Epithelial cell of proximal tubule (primary cell): Measurements from ENCODE around the gene STX12. TPM values are rescaled to one million over a fixed set of nuclear protein-coding genes. Genes with fewer than 3 reads are reported as not detected.

Experiments used
- DNase-seq: peaks from one replicate; pipeline ENCODE4 v3.0.0-alpha.2; 2011; ENCODE audit warnings: low read depth
- H3K4me3 ChIP-seq: 2 replicates; pipeline ENCODE4 v1.5.1; 2011; ENCODE audit warnings: low read depth, mild to moderate bottlenecking, low read length
- CTCF ChIP-seq: conservative IDR thresholded peaks from 2 replicates; pipeline ENCODE4 v1.5.1; 2012; ENCODE audit warnings: low read depth, mild to moderate bottlenecking, low read length
- total RNA-seq: library from RNA; depleted of rRNA; stranded (reverse); fragments of >200 nt; gene quantifications from 2 replicates; pipeline ENCODE4 v1.2.3, GENCODE V29; 2015

STX12 gene
- 21.7 and 31.5 TPM in 2 replicates for total RNA-seq

GRCh38 chr1:27772932-27773825, at the start of gene STX12:
TSS of gene STX12 (plus strand) at chr1:27773219. CDS start at chr1:27773308, 89 bp downstream.
- no peak for TF ChIP-seq CTCF

GRCh38 chr1:27724961-27725373, 48.1 kb upstream of the STX12 start:
- no peak for DNase-seq
- TF ChIP-seq CTCF: no peak
- peak overlapping the region; percentile 48 for H3K4me3 ChIP-seq

More at GRCh38 chr1:27772932-27773825, at the start of gene STX12:
- peak within 1 kb of the TSS; percentile 90 for H3K4me3 ChIP-seq
- DNase-seq: peak; percentile 85

- peak; percentile 43 for TF ChIP-seq CTCF
- peak; percentile 87 for DNase-seq
- H3K4me3 ChIP-seq: peak within 1 kb of the TSS; percentile 78
These were observed 47.4 kb upstream of the STX12 start, which contains the start of gene FAM76A for GRCh38 chr1:27725374-27726172. TSS of gene FAM76A (plus strand) at chr1:27725961. CDS start at chr1:27726081, 120 bp downstream.

- H3K4me3 ChIP-seq: peak overlapping the region; percentile 78
- TF ChIP-seq CTCF: no peak
- DNase-seq: no peak
These were observed 46.6 kb upstream of the STX12 start for GRCh38 chr1:27726173-27727044.

GRCh38 chr1:27727126-27727525, 45.9 kb upstream of the STX12 start:
- no peak for TF ChIP-seq CTCF
- no peak for DNase-seq
- peak overlapping the region; percentile 78 for H3K4me3 ChIP-seq

- no peak for DNase-seq
- TF ChIP-seq CTCF: no peak
These were observed 36.8 kb upstream of the STX12 start for GRCh38 chr1:27736252-27736651.

More at GRCh38 chr1:27736252-27736651, 36.8 kb upstream of the STX12 start:
- no peak overlapping the region for H3K4me3 ChIP-seq
